ENCODE data around the gene KIR2DL4.
"Not testable (repeated sequence)": the region's sequence is repeated elsewhere in the genome, so short reads cannot be mapped to it uniquely, and the experiment has no call there.

KIR2DL4 gene

GRCh38 chr19:54792814-54793213 is 10.6 kb upstream of the KIR2DL4 start:
- no peak for DNase-seq
- in situ Hi-C loops (cut with HindIII; ENCODE audit: low pct_ligation_motif_present, low pct_unique_long_range_greater_than_20kb, low sequenced_read_pairs), result no loop called here

GRCh38 chr19:54795758-54796157 is 7.7 kb upstream of the KIR2DL4 start:
- no peak for DNase-seq
- in situ Hi-C loops (cut with HindIII; ENCODE audit: low pct_ligation_motif_present, low pct_unique_long_range_greater_than_20kb, low sequenced_read_pairs), result no loop called here

DNA sequence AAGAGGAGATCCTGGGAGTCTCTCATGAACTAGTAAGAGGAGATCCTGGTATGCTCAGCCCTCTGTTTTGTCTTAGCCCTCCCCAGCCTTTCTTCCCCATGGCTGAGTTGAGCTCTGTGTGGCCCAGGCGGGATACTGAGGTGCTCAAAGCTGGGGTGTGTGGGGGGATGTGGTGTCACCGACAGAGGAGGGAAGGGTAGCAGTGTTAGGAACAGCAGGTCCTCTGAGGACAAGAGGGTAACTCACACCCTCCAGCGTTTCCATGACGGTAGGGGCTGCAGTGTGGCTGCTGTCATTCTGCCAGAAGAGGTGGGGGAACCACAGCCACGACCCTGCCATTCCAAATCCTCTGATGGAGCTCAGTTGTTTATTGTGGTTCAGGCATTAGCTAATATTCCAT is 691 bp downstream of the KIR2DL4 start:
- DNase-seq, result no peak

DNA sequence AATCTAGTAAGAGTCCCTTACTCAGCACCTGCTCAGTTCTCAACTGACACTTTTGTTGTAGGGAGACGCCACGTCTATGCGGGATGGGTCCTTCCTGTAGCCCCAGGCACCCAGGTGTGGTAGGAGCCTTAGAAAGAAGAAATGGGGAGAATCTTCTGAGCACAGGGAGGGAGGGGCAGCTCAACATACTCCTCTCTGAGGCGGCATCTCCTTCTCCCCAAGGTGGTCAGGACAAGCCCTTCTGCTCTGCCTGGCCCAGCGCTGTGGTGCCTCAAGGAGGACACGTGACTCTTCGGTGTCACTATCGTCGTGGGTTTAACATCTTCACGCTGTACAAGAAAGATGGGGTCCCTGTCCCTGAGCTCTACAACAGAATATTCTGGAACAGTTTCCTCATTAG is 1.2 kb downstream of the KIR2DL4 start:
- in situ Hi-C loops (cut with HindIII; ENCODE audit: low pct_ligation_motif_present, low pct_unique_long_range_greater_than_20kb, low sequenced_read_pairs), result no loop called here
- no peak for DNase-seq

More for the DNA sequence above, 691 bp downstream of the KIR2DL4 start:
- in situ Hi-C loops (cut with HindIII; ENCODE audit: low pct_ligation_motif_present, low pct_unique_long_range_greater_than_20kb, low sequenced_read_pairs), result no loop called here

- in situ Hi-C loops (cut with HindIII; ENCODE audit: low pct_ligation_motif_present, low pct_unique_long_range_greater_than_20kb, low sequenced_read_pairs), result no loop called here
Measured at GRCh38 chr19:54805665-54806515, 2.5 kb downstream of the KIR2DL4 start.

DNA sequence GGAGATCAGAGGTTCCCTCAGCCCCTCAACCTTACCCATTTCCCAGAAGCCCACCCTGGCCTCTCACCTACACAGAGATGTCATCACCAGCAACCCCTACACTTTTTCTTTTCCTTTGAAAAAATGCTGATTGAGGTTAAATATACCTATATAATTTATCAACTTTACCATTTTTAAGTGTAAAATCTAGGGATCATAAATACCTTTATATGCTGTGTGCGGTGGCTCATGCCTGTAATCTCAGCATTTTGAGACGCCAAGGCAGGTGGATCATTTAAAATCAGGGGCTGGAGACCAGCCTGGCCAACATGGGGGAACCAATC is 3.1 kb downstream of the KIR2DL4 start:
- no peak for DNase-seq
- in situ Hi-C loops (cut with HindIII; ENCODE audit: low pct_ligation_motif_present, low pct_unique_long_range_greater_than_20kb, low sequenced_read_pairs), result no loop called here

More at GRCh38 chr19:54805665-54806515, 2.5 kb downstream of the KIR2DL4 start:
- DNase-seq, result no peak

- DNase-seq; in situ Hi-C loops (cut with HindIII; ENCODE audit: low pct_ligation_motif_present, low pct_unique_long_range_greater_than_20kb, low sequenced_read_pairs): not testable (repeated sequence)
Measured at GRCh38 chr19:54814571-54814970, 11.2 kb downstream of the KIR2DL4 start.

GRCh38 chr19:54816251-54816650 is 12.8 kb downstream of the KIR2DL4 start, which contains the start of gene KIR3DL1:
KIR3DL1 (plus strand) TSS chr19:54816468.
- in situ Hi-C loops (cut with HindIII; ENCODE audit: low pct_ligation_motif_present, low pct_unique_long_range_greater_than_20kb, low sequenced_read_pairs); DNase-seq: not testable (repeated sequence)

DNA sequence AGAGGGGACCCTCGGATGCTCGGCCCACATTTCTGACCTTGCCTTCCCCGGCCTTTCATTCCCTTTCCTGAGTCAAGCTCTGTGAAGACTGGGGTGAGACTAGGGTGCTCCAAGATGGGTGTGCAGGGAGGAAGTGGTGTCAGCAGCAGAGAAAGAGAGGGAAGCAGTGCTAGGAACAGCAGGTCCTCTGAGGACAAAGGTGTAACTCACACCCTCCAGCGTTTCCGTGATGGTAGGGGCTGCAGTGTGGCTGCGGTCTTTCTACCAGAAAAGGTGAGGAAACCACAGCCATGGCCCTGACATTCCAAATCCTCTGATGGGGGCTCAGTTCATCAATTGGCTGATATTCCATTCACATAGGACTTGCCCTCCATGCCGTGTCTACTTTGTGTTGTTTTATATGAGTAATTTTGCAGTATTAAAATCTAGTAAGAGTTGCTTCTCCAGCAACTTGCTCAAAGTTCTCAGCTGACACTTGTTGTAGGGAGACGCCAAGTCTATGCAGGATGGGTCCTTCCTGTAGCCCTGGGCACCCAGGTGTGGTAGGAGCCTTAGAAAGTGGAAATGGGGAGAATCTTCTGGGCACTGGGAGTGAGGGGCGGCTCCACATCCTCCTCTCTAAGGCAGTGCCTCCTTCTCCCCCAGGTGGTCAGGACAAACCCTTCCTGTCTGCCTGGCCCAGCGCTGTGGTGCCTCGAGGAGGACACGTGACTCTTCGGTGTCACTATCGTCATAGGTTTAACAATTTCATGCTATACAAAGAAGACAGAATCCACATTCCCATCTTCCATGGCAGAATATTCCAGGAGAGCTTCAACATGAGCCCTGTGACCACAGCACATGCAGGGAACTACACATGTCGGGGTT is 14.5 kb downstream of the KIR2DL4 start:
- no peak for DNase-seq
- in situ Hi-C loops (cut with HindIII; ENCODE audit: low pct_ligation_motif_present, low pct_unique_long_range_greater_than_20kb, low sequenced_read_pairs), result no loop called here

GRCh38 chr19:54824416-54824815 is 21.0 kb downstream of the KIR2DL4 start:
- in situ Hi-C loops (cut with HindIII; ENCODE audit: low pct_ligation_motif_present, low pct_unique_long_range_greater_than_20kb, low sequenced_read_pairs); DNase-seq: not testable (repeated sequence)

GRCh38 chr19:54825326-54825725 is 21.9 kb downstream of the KIR2DL4 start:
- in situ Hi-C loops (cut with HindIII; ENCODE audit: low pct_ligation_motif_present, low pct_unique_long_range_greater_than_20kb, low sequenced_read_pairs); DNase-seq: not testable (repeated sequence)

- in situ Hi-C loops (cut with HindIII; ENCODE audit: low pct_ligation_motif_present, low pct_unique_long_range_greater_than_20kb, low sequenced_read_pairs); DNase-seq: not testable (repeated sequence)
Measured at GRCh38 chr19:54828064-54828463, 24.7 kb downstream of the KIR2DL4 start.

GRCh38 chr19:54832496-54832895 is 29.1 kb downstream of the KIR2DL4 start, which contains the start of gene KIR2DS4:
KIR2DS4 (plus strand) TSS chr19:54832676.
- in situ Hi-C loops (cut with HindIII; ENCODE audit: low pct_ligation_motif_present, low pct_unique_long_range_greater_than_20kb, low sequenced_read_pairs); DNase-seq: not testable (repeated sequence)

- DNase-seq; in situ Hi-C loops (cut with HindIII; ENCODE audit: low pct_ligation_motif_present, low pct_unique_long_range_greater_than_20kb, low sequenced_read_pairs): not testable (repeated sequence)
Measured at GRCh38 chr19:54835126-54835525, 31.7 kb downstream of the KIR2DL4 start.

GRCh38 chr19:54837522-54837921 is 34.1 kb downstream of the KIR2DL4 start:
- DNase-seq; in situ Hi-C loops (cut with HindIII; ENCODE audit: low pct_ligation_motif_present, low pct_unique_long_range_greater_than_20kb, low sequenced_read_pairs): not testable (repeated sequence)

DNA sequence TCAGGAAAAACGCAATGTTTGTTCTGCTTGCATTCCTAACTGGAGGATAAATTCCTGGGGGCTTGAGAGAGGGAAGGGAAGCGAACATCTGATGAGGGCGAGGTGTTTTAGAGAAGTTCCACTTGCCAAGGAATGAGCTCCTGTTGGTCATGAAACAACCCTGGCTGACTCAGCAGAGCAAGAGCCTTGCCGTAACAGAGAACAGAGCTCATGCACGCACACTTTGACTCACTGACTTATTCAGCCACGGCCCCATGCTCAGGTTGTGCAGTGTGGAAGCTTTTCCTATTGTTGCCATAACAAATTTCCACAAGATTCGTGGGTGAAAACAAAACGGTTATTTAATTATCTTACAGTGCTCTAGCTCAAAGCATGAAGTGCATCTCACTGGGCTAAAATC is 39.8 kb downstream of the KIR2DL4 start:
- in situ Hi-C loops (cut with HindIII; ENCODE audit: low pct_ligation_motif_present, low pct_unique_long_range_greater_than_20kb, low sequenced_read_pairs), result not testable (repeated sequence)

DNA sequence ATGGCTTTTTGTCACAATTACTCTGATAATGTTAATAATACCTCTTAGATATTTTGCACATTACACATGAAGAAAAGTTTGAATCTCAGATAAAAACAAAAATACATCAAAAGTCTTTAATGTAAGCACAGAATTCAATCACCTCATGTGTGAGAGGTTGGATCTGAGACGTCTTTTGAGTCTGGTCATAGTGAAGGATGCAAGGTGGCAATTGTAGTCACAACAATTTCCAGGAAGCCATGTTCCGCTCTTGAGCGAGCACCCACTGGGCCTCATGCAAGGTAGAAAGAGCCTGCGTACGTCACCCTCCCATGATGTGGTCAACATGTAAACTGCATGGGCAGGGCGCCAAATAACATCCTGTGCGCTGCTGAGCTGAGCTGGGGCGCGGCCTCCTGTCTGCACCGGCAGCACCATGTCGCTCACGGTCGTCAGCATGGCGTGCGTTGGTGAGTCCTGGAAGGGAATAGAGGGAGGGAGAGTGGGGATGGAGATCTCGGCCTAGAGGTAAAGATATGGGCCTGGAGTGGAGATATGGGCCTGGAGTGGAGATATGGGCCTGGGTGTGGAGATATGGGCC is 46.7 kb downstream of the KIR2DL4 start, which contains the start of gene KIR3DL2:
TSS of gene KIR3DL2 (plus strand) at position 383 of the 580 bp plus-strand sequence. CDS start at position 416, 33 bp downstream.
- DNase-seq; in situ Hi-C loops (cut with HindIII; ENCODE audit: low pct_ligation_motif_present, low pct_unique_long_range_greater_than_20kb, low sequenced_read_pairs): not testable (repeated sequence)

More for the DNA sequence above, 39.8 kb downstream of the KIR2DL4 start:
- not testable (repeated sequence) for DNase-seq

DNA sequence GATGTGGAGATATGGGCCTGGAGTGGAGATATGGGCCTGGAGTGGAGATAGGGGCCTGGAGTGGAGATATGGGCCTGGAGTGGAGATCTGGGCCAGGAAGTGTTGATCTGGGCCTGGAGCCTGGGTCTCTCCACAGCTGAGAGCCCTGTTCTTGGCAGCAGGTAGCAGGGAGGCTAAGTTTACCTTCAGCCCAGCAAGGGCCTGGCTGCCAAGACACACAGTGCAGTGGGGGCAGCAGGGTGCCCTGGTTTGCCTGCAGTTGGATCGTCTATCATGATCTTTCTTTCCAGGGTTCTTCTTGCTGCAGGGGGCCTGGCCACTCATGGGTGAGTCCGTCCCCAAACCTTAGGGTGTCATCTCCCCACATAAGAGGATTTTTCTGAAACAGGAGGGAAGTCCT is 47.5 kb downstream of the KIR2DL4 start:
- no peak for DNase-seq
- in situ Hi-C loops (cut with HindIII; ENCODE audit: low pct_ligation_motif_present, low pct_unique_long_range_greater_than_20kb, low sequenced_read_pairs), result no loop called here

GRCh38 chr19:54851353-54851752 is 47.9 kb downstream of the KIR2DL4 start:
- DNase-seq, result no peak
- in situ Hi-C loops (cut with HindIII; ENCODE audit: low pct_ligation_motif_present, low pct_unique_long_range_greater_than_20kb, low sequenced_read_pairs), result no loop called here

All from ACHN (cell line).